ENCODE results near the gene C7.

Gene C7

DNA sequence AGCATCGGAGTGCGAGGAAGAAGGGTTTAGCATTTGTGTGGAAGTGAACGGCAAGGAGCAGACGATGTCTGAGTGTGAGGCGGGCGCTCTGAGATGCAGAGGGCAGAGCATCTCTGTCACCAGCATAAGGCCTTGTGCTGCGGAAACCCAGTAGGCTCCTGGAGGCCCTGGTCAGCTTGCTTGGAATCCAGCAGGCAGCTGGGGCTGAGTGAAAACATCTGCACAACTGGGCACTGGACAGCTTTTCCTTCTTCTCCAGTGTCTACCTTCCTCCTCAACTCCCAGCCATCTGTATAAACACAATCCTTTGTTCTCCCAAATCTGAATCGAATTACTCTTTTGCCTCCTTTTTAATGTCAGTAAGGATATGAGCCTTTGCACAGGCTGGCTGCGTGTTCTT lies 72.1 kb downstream of the C7 start:
- Histone ChIP-seq H3K27me3 (ENCODE audit: control insufficient read depth in 1 of 2, insufficient read depth in 1 of 2, low read length in 2 of 2) (no peaks in the 10 kb centered on the region), H2AFZ (ENCODE audit: low read depth, low read length) (no peak overlapping the region), H3K4me1 (ENCODE audit: control insufficient read depth, insufficient read depth, low read depth, low read length) (no peaks in the 10 kb centered on the region), H4K91ac (ENCODE audit: low read length) (no peak overlapping the region), H2AK5ac (ENCODE audit: low read length, severe bottlenecking) (no peak overlapping the region), H2BK5ac (ENCODE audit: low read depth, low read length, poor library complexity, severe bottlenecking) (no peak overlapping the region), H3K9ac (ENCODE audit: low read length) (no peak overlapping the region), H3K14ac (ENCODE audit: low read length in 2 of 2) (no peak overlapping the region), H3K9me3 (ENCODE audit: control insufficient read depth, low read length) (no peaks in the 10 kb centered on the region), H2BK15ac (ENCODE audit: low read depth, poor library complexity, severe bottlenecking) (no peak overlapping the region), H3K36me3 (ENCODE audit: control insufficient read depth in 1 of 2, insufficient read depth in 2 of 2, low read depth in 1 of 2, low read length in 2 of 2) (no peaks in the 10 kb centered on the region), H3K4me2 (ENCODE audit: low read length, poor library complexity, severe bottlenecking) (no peak overlapping the region), H4K8ac (ENCODE audit: low read length) (no peak overlapping the region), H2BK12ac (ENCODE audit: low read length in 2 of 2) (no peak overlapping the region), H3K23ac (ENCODE audit: low read length in 2 of 2) (no peak overlapping the region), H3K79me1 (replicated peaks; ENCODE audit: low read length, poor library complexity, severe bottlenecking) (no peaks in the 10 kb centered on the region), H3K4me3 (ENCODE audit: insufficient read depth in 1 of 2, low read depth in 1 of 2, low read length in 2 of 2) (no peak overlapping the region), H3K18ac (ENCODE audit: low read depth in 1 of 2, low read length in 2 of 2) (no peak overlapping the region), H2BK120ac (ENCODE audit: low read depth, low read length) (no peak overlapping the region), H3K4ac (ENCODE audit: low read depth in 1 of 2, low read length in 2 of 2) (no peak overlapping the region), H3K27ac (ENCODE audit: low read length, poor library complexity, severe bottlenecking) (no peak overlapping the region)
- no peak for DNase-seq
- 89% methylated on average over 9 of the region's 9 CpGs for WGBS

DNA sequence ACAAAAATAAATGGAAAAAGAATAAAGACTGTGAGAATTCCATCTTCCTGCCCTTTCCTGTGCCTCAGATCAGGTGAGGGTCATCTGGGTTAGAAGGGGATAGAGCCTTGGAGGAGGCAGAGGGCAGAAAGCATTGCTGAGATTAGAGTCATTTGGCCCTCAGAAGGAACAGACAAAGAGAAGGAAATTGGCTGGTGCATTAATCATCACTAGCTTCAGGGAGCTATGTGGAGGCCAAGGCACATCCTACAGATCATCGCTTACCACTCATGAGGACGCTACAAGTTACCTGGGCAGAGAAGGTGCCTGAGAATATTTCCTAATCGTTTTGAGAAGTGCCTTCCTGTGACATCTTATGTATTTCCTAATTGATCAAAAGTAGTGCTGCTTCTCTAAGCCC lies 74.5 kb downstream of the C7 start:
- H3K23ac ChIP-seq (ENCODE audit: low read length in 2 of 2) = no peak overlapping the region
- no peak overlapping the region for H3K4ac ChIP-seq (ENCODE audit: low read depth in 1 of 2, low read length in 2 of 2)
- H3K4me3 ChIP-seq (ENCODE audit: insufficient read depth in 1 of 2, low read depth in 1 of 2, low read length in 2 of 2) = no peak overlapping the region
- no peak overlapping the region for H4K91ac ChIP-seq (ENCODE audit: low read length)
- no peaks in the 10 kb centered on the region for H3K79me1 ChIP-seq (replicated peaks; ENCODE audit: low read length, poor library complexity, severe bottlenecking)
- no peak overlapping the region for H2AFZ ChIP-seq (ENCODE audit: low read depth, low read length)
- H2BK5ac ChIP-seq (ENCODE audit: low read depth, low read length, poor library complexity, severe bottlenecking) = no peak overlapping the region
- 58% methylated on average over 3 of the region's 3 CpGs for WGBS
- H3K9ac ChIP-seq (ENCODE audit: low read length) = no peak overlapping the region
- H3K27ac ChIP-seq (ENCODE audit: low read length, poor library complexity, severe bottlenecking) = no peak overlapping the region
- no peak overlapping the region for H3K4me2 ChIP-seq (ENCODE audit: low read length, poor library complexity, severe bottlenecking)
- H4K8ac ChIP-seq (ENCODE audit: low read length) = no peak overlapping the region
- H2BK120ac ChIP-seq (ENCODE audit: low read depth, low read length) = no peak overlapping the region
- DNase-seq = no peak
- H3K36me3 ChIP-seq (ENCODE audit: control insufficient read depth in 1 of 2, insufficient read depth in 2 of 2, low read depth in 1 of 2, low read length in 2 of 2) = no peaks in the 10 kb centered on the region
- H3K18ac ChIP-seq (ENCODE audit: low read depth in 1 of 2, low read length in 2 of 2) = no peak overlapping the region
- no peak overlapping the region for H2AK5ac ChIP-seq (ENCODE audit: low read length, severe bottlenecking)
- H2BK12ac ChIP-seq (ENCODE audit: low read length in 2 of 2) = no peak overlapping the region
- no peaks in the 10 kb centered on the region for H3K4me1 ChIP-seq (ENCODE audit: control insufficient read depth, insufficient read depth, low read depth, low read length)
- H3K9me3 ChIP-seq (ENCODE audit: control insufficient read depth, low read length) = no peaks in the 10 kb centered on the region
- no peak overlapping the region for H3K14ac ChIP-seq (ENCODE audit: low read length in 2 of 2)
- no peak overlapping the region for H2BK15ac ChIP-seq (ENCODE audit: low read depth, poor library complexity, severe bottlenecking)
- no peaks in the 10 kb centered on the region for H3K27me3 ChIP-seq (ENCODE audit: control insufficient read depth in 1 of 2, insufficient read depth in 1 of 2, low read length in 2 of 2)

DNA sequence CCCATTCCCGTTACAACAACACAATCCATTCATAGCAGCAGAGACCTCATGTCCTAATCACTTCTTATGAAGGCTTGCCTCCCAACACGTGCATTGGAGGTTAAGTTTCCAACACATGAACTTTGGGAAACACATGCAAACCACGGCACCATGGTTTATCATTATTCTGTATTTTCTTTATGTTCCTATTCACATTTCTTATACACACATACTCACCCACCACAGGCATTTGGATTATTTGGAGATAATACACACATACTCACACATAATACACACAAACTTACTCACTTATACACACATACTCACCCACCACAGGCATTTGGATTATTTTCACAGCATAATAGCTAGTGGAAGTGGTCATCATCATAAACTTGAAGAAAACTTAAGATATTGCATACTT lies 75.6 kb downstream of the C7 start:
- Histone ChIP-seq H3K4me1 (ENCODE audit: control insufficient read depth, insufficient read depth, low read depth, low read length) (peaks cover 3% of the 10 kb centered on the region), H3K27me3 (ENCODE audit: control insufficient read depth in 1 of 2, insufficient read depth in 1 of 2, low read length in 2 of 2) (no peaks in the 10 kb centered on the region), H3K9me3 (ENCODE audit: control insufficient read depth, low read length) (no peaks in the 10 kb centered on the region), H2AK5ac (ENCODE audit: low read length, severe bottlenecking) (no peak overlapping the region), H2BK15ac (ENCODE audit: low read depth, poor library complexity, severe bottlenecking) (no peak overlapping the region), H3K23ac (ENCODE audit: low read length in 2 of 2) (no peak overlapping the region), H2BK120ac (ENCODE audit: low read depth, low read length) (no peak overlapping the region), H4K8ac (ENCODE audit: low read length) (no peak overlapping the region), H3K4me2 (ENCODE audit: low read length, poor library complexity, severe bottlenecking) (no peak overlapping the region), H3K18ac (ENCODE audit: low read depth in 1 of 2, low read length in 2 of 2) (no peak overlapping the region), H2AFZ (ENCODE audit: low read depth, low read length) (no peak overlapping the region), H2BK12ac (ENCODE audit: low read length in 2 of 2) (no peak overlapping the region), H2BK5ac (ENCODE audit: low read depth, low read length, poor library complexity, severe bottlenecking) (no peak overlapping the region), H3K79me1 (replicated peaks; ENCODE audit: low read length, poor library complexity, severe bottlenecking) (no peaks in the 10 kb centered on the region), H3K4ac (ENCODE audit: low read depth in 1 of 2, low read length in 2 of 2) (no peak overlapping the region), H3K9ac (ENCODE audit: low read length) (no peak overlapping the region), H3K36me3 (ENCODE audit: control insufficient read depth in 1 of 2, insufficient read depth in 2 of 2, low read depth in 1 of 2, low read length in 2 of 2) (no peaks in the 10 kb centered on the region), H4K91ac (ENCODE audit: low read length) (no peak overlapping the region), H3K14ac (ENCODE audit: low read length in 2 of 2) (no peak overlapping the region), H3K27ac (ENCODE audit: low read length, poor library complexity, severe bottlenecking) (no peak overlapping the region), H3K4me3 (ENCODE audit: insufficient read depth in 1 of 2, low read depth in 1 of 2, low read length in 2 of 2) (no peak overlapping the region)
- 78% methylated on average over 3 of the region's 3 CpGs for WGBS
- peak; percentile 6 for DNase-seq

DNA sequence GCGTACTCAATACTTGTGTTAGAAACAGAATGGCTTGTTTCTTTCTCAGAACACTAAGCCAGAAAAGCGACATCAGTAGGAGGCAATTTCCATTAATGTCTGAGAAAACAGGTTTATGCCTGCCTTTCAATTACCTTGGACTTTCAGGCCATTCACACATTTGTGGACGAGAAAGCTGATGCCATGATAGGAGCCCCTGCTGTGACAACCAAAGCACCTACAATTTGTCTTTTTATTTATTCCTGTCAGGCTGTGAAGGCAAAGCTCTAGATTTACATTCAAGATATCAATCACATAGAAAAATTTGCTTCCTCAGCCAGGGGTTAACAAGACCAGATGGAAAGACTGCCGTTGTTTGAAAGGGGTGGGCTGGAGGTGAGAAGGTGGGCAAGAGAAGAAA lies 76.2 kb downstream of the C7 start:
- H2AK5ac ChIP-seq (ENCODE audit: low read length, severe bottlenecking) = no peak overlapping the region
- peak overlapping the region; percentile 7 for H3K27ac ChIP-seq (ENCODE audit: low read length, poor library complexity, severe bottlenecking)
- H3K9me3 ChIP-seq (ENCODE audit: control insufficient read depth, low read length) = no peaks in the 10 kb centered on the region
- no peak overlapping the region for H2BK120ac ChIP-seq (ENCODE audit: low read depth, low read length)
- H3K14ac ChIP-seq (ENCODE audit: low read length in 2 of 2) = no peak overlapping the region
- no peaks in the 10 kb centered on the region for H3K79me1 ChIP-seq (replicated peaks; ENCODE audit: low read length, poor library complexity, severe bottlenecking)
- no peak overlapping the region for H4K91ac ChIP-seq (ENCODE audit: low read length)
- H3K4me1 ChIP-seq (ENCODE audit: control insufficient read depth, insufficient read depth, low read depth, low read length) = peaks cover 3% of the 10 kb centered on the region
- no peak overlapping the region for H3K4me3 ChIP-seq (ENCODE audit: insufficient read depth in 1 of 2, low read depth in 1 of 2, low read length in 2 of 2)
- H2BK5ac ChIP-seq (ENCODE audit: low read depth, low read length, poor library complexity, severe bottlenecking) = no peak overlapping the region
- no peak overlapping the region for H2AFZ ChIP-seq (ENCODE audit: low read depth, low read length)
- no peak overlapping the region for H3K4ac ChIP-seq (ENCODE audit: low read depth in 1 of 2, low read length in 2 of 2)
- no peaks in the 10 kb centered on the region for H3K27me3 ChIP-seq (ENCODE audit: control insufficient read depth in 1 of 2, insufficient read depth in 1 of 2, low read length in 2 of 2)
- WGBS = 67% methylated on average over 4 of the region's 4 CpGs
- H4K8ac ChIP-seq (ENCODE audit: low read length) = no peak overlapping the region
- H3K23ac ChIP-seq (ENCODE audit: low read length in 2 of 2) = no peak overlapping the region
- H2BK15ac ChIP-seq (ENCODE audit: low read depth, poor library complexity, severe bottlenecking) = no peak overlapping the region
- H3K4me2 ChIP-seq (ENCODE audit: low read length, poor library complexity, severe bottlenecking) = no peak overlapping the region
- H3K9ac ChIP-seq (ENCODE audit: low read length) = no peak overlapping the region
- no peak overlapping the region for H3K18ac ChIP-seq (ENCODE audit: low read depth in 1 of 2, low read length in 2 of 2)
- DNase-seq = no peak
- H2BK12ac ChIP-seq (ENCODE audit: low read length in 2 of 2) = no peak overlapping the region
- no peaks in the 10 kb centered on the region for H3K36me3 ChIP-seq (ENCODE audit: control insufficient read depth in 1 of 2, insufficient read depth in 2 of 2, low read depth in 1 of 2, low read length in 2 of 2)
